B cell (primary cell): ENCODE data around the gene ADGRE2. TPM values are rescaled to one million over a fixed set of nuclear protein-coding genes. Genes with fewer than 3 reads are reported as not detected.

ENCODE experiments used
- polyA plus RNA-seq: library from polyadenylated mRNA; depleted of rRNA; stranded (reverse); fragments of >200 nt; gene quantifications from 2 replicates; pipeline ENCODE4 v1.2.3, GENCODE V29; 2012
- small RNA-seq: library from RNA; depleted of rRNA; stranded (forward); fragments of <200 nt; gene quantifications from one replicate; pipeline ENCODE3, GENCODE V24; 2012; ENCODE audit warnings: low replicate concordance, low read depth; ENCODE audit not compliant: insufficient read length
- total RNA-seq, 2 donors: library from RNA; stranded (reverse); fragments of 120-200 nt in 1 of 2; gene quantifications; 1 replicate in 1 of 2; 2 replicates in 1 of 2; pipeline versions ENCODE4 v1.2.3 to v1.2.4, GENCODE V29; 2013 to 2022

Gene ADGRE2
- total and polyA plus RNA-seq, 2 donors (not counting 1 experiment from before 2014, with no cell fraction given): 0.52 to 0.89 TPM

Small RNA genes within 50 kb of the gene (small RNA-seq; reads per million reads assigned to genes)
- not detected for gene AC005255.1

Other genes starting within 250 kb of the ADGRE2 start
- 68.9 and 72.4 TPM in 2 replicates for gene TECR, start 249.0 kb downstream of the ADGRE2 start, total RNA-seq
- gene TECR, start 249.0 kb downstream of the ADGRE2 start, polyA plus RNA-seq: 97.0 and 129 TPM in 2 replicates
- gene NDUFB7, start 206.5 kb downstream of the ADGRE2 start, total RNA-seq: 71.5 and 72.4 TPM in 2 replicates
- gene NDUFB7, start 206.5 kb downstream of the ADGRE2 start, polyA plus RNA-seq: 86.3 and 168 TPM in 2 replicates
- 121 and 127 TPM in 2 replicates for gene CLEC17A, start 195.5 kb downstream of the ADGRE2 start, total RNA-seq
- gene CLEC17A, start 195.5 kb downstream of the ADGRE2 start, polyA plus RNA-seq: 163 and 180 TPM in 2 replicates
- gene ADGRE3, start 103.7 kb downstream of the ADGRE2 start, total RNA-seq: 0.17 TPM in 1 of 2 replicates, not detected in the other
- 0.46 TPM in 1 of 2 replicates, not detected in the other for gene ADGRE3, start 103.7 kb downstream of the ADGRE2 start, polyA plus RNA-seq
- gene ZNF333, start 88.5 kb downstream of the ADGRE2 start, total RNA-seq: 36.9 and 39.4 TPM in 2 replicates
- gene ZNF333, start 88.5 kb downstream of the ADGRE2 start, polyA plus RNA-seq: 23.2 and 36.4 TPM in 2 replicates
- not detected in 2 replicates for gene OR7A5, start 56.6 kb upstream of the ADGRE2 start, total RNA-seq
- not detected in 2 replicates for gene OR7A5, start 56.6 kb upstream of the ADGRE2 start, polyA plus RNA-seq
- not detected in 2 replicates for gene OR7C1, start 56.6 kb upstream of the ADGRE2 start, total RNA-seq
- not detected in 2 replicates for gene OR7C1, start 56.6 kb upstream of the ADGRE2 start, polyA plus RNA-seq
- gene OR7A10, start 70.4 kb upstream of the ADGRE2 start, total RNA-seq: not detected in 2 replicates
- gene OR7A10, start 70.4 kb upstream of the ADGRE2 start, polyA plus RNA-seq: not detected in 2 replicates
- not detected in 2 replicates for gene OR7A17, start 107.6 kb upstream of the ADGRE2 start, total RNA-seq
- not detected in 2 replicates for gene OR7A17, start 107.6 kb upstream of the ADGRE2 start, polyA plus RNA-seq
- gene OR7C2, start 162.9 kb upstream of the ADGRE2 start, total RNA-seq: not detected in 2 replicates
- not detected in 2 replicates for gene OR7C2, start 162.9 kb upstream of the ADGRE2 start, polyA plus RNA-seq
- not detected in 2 replicates for gene SLC1A6, start 201.3 kb upstream of the ADGRE2 start, total RNA-seq
- 0.25 TPM in 1 of 2 replicates, not detected in the other for gene SLC1A6, start 201.3 kb upstream of the ADGRE2 start, polyA plus RNA-seq